ENCODE measurements around the gene PTPRD.

Gene PTPRD

DNA sequence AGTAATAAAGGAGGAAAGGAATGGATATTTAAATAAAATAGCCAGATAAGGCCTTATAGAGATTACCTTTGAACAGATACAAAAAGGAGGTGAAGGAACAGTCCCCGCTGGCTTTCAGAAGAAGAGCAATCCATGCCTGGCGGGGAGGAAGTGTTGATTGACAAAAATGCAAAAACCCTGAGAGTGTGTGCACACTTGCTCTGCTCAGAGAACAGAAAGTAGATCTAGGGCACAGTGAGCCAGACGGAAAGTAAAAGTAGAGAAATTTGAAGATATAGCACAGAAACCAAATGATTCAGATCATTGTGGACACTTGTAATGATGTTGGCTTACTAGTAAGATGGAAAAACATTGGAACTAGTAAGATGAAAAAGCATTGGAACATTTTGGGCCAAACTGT lies 720.6 kb downstream of the PTPRD start:
- no peak overlapping the region for H3K4me3 Mint-ChIP-seq
- no peak overlapping the region for H3K27ac Mint-ChIP-seq
- no peaks in the 10 kb centered on the region for H3K9me3 Mint-ChIP-seq
- no peaks in the 10 kb centered on the region for H3K36me3 Mint-ChIP-seq (ENCODE audit: low read depth)
- H3K27me3 Mint-ChIP-seq = no peaks in the 10 kb centered on the region
- ATAC-seq (no peak), DNase-seq (no peak)
- H3K4me1 Mint-ChIP-seq = no peaks in the 10 kb centered on the region

DNA sequence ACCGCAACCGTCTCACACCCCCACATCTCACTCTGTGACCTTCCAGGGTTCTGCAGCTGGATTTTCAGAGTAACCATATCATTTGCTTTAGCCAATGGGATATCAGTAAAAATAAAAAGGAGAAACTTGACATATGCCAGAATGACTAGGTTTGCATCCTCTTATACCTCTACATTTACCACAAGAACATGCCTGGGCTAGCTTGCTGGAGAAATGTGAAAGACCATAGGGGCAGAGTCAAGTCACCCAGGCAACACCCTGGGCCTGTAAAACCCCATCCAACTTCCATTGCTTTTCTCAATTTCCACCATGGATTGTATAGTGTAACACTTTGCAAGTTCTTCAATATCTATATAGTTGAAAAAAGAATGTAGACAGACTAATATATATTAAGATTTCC lies 731.1 kb downstream of the PTPRD start:
- Mint-ChIP-seq H3K36me3 (ENCODE audit: low read depth) (no peaks in the 10 kb centered on the region), H3K27me3 (no peaks in the 10 kb centered on the region), H3K27ac (no peak overlapping the region), H3K4me3 (no peak overlapping the region), H3K9me3 (no peaks in the 10 kb centered on the region), H3K4me1 (no peaks in the 10 kb centered on the region)
- ATAC-seq = no peak
- DNase-seq = no peak

DNA sequence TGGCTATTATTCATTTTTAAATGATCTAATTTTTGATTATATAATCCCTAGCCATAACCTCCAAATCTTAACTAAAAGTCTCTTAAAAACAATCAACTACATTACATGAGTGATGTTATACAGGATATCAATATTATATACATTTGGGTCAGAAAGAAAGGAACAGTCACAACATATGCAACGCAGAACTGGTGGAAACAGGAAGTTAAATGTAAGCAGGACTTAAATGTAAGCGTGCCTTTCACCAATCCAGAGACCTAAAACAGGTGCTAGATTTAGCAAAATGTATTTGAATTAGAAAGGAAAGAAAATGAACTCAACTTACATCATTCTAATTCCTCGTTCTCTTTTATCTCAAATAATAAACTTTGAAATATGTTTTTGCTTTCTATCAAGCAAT lies 738.5 kb downstream of the PTPRD start:
- Mint-ChIP-seq H3K4me3 (no peak overlapping the region), H3K27me3 (no peaks in the 10 kb centered on the region)

DNA sequence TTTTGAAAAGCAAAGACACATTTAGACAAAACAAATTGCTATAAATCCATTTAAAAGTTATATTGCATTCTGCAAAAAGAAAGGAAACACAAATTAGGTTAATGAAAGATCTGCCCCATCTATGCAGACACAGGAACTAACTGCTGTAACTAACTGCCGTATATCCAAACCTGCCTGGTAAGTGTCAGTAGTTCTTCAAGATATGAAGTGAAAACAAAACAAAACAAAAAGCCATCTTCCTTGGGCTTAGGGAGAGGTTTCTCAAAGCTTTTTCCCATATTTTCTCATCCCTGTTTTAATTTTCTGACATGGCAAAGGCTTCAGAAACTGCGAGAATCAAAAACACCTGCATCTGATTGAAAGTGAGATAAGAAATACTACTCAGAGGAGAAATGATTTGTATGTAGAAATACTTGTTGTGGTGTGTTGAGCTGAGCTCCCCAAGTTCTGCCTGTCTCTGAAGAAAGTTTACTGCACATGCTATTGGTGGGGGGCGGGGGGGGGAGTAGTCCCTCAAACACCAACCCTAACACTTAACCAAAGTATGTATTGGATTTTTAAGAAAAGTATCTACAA lies 750.5 kb downstream of the PTPRD start:
- H3K36me3 Mint-ChIP-seq (ENCODE audit: low read depth) = no peaks in the 10 kb centered on the region
- H3K4me1 Mint-ChIP-seq = no peaks in the 10 kb centered on the region
- no peak for DNase-seq
- no peak for ATAC-seq
- H3K27me3 Mint-ChIP-seq = no peaks in the 10 kb centered on the region
- no peak overlapping the region for H3K4me3 Mint-ChIP-seq
- H3K27ac Mint-ChIP-seq = no peak overlapping the region
- H3K9me3 Mint-ChIP-seq = no peaks in the 10 kb centered on the region

More for the DNA sequence above, 738.5 kb downstream of the PTPRD start:
- H3K36me3 Mint-ChIP-seq (ENCODE audit: low read depth) = no peaks in the 10 kb centered on the region
- no peaks in the 10 kb centered on the region for H3K4me1 Mint-ChIP-seq
- H3K27ac Mint-ChIP-seq = no peak overlapping the region
- ATAC-seq (no peak), DNase-seq (no peak)
- no peaks in the 10 kb centered on the region for H3K9me3 Mint-ChIP-seq

DNA sequence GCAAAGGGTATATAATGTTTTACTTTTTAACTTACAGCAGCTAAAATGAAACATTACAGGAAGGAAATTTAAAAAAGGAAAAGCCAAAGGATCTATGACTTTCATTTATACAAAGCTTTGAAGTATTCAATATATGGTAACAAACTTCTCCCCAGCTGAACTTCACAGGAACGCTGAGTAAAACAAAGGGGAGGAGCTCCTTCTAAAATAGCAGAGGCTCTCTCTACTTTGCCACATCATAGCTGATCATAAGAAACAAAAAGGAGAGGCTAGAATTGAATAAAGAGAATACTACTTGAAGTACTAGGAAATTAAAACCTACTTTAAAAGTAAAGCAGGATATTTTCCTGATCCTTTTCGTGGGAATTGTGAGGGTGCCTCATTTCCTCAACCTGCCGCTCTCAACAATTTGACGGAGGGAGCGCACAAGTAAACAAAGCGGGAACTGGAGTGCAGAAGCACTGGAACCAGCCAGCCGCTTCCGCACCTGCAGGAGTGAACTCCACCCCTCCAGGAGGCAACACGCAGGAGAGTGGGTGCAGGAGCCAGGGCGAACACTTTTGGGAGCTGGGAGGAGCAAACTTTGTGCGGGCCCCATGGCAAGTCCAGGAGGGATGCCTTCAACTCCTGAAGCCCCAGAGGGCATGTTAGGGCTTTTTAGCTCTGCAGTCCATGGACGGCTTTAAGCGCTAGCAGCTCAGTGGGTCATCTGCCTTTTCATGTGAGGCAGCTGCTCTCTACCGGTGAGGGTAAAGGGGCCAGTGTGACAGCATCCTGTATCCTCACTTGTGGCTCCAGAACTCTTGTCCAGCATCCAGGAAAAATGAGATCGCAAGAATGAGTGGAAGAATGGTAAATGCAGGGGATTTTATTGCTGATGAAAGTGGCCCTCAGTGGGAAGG lies 757.4 kb downstream of the PTPRD start:
- H3K27me3 Mint-ChIP-seq = no peaks in the 10 kb centered on the region

DNA sequence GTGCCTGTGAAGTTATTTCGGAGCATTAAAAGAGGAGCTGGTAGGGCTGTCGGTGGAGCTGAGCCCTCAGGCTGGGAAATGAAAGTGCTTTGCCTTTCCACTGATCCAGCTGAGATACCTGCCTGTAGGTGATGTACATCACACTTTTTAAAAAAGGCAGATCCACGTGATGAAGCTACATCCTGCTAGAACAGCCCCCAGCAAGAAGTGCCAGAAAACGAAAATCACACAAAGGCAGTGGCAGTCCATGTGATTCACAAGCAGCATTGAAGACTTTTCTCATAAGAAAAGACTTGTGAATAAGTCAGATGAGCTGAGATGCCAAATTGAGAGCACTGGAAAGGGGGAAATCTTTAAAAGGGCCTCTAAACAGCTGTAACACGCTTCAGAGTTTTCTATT lies 765.1 kb downstream of the PTPRD start:
- no peak overlapping the region for H3K4me3 Mint-ChIP-seq

More for the DNA sequence above, 757.4 kb downstream of the PTPRD start:
- no peak overlapping the region for H3K4me3 Mint-ChIP-seq
- no peaks in the 10 kb centered on the region for H3K4me1 Mint-ChIP-seq
- DNase-seq (no peak), ATAC-seq (no peak)
- no peaks in the 10 kb centered on the region for H3K9me3 Mint-ChIP-seq
- H3K27ac Mint-ChIP-seq = no peak overlapping the region
- no peaks in the 10 kb centered on the region for H3K36me3 Mint-ChIP-seq (ENCODE audit: low read depth)

DNA sequence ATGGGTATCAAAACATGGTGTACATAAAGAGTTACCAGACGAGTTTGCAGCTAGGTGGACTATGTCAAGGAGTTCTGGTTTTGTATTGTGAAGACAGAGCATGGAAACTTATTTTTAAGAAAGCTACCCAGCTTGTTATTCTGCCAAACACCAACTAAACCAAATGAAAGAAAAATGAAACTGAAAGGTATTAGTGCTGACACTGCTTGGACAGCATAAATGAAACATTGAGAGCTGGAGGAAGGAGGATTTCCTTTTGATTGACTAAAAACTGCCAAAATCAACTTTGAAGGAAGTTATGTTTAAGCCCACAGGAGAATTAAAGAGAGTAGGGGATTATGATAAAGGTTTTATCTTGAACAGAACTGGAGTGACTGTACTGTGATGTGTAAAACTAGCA lies 766.2 kb downstream of the PTPRD start:
- Mint-ChIP-seq H3K27me3 (no peaks in the 10 kb centered on the region), H3K9me3 (no peaks in the 10 kb centered on the region), H3K4me1 (peaks cover 2% of the 10 kb centered on the region), H3K27ac (no peak overlapping the region), H3K4me3 (no peak overlapping the region), H3K36me3 (ENCODE audit: low read depth) (no peaks in the 10 kb centered on the region)
- no peak for ATAC-seq
- no peak for DNase-seq

More for the DNA sequence above, 765.1 kb downstream of the PTPRD start:
- DNase-seq (no peak), ATAC-seq (no peak)
- Mint-ChIP-seq H3K27me3 (no peaks in the 10 kb centered on the region), H3K4me1 (peaks cover 2% of the 10 kb centered on the region), H3K9me3 (no peaks in the 10 kb centered on the region), H3K36me3 (ENCODE audit: low read depth) (no peaks in the 10 kb centered on the region), H3K27ac (no peak overlapping the region)

DNA sequence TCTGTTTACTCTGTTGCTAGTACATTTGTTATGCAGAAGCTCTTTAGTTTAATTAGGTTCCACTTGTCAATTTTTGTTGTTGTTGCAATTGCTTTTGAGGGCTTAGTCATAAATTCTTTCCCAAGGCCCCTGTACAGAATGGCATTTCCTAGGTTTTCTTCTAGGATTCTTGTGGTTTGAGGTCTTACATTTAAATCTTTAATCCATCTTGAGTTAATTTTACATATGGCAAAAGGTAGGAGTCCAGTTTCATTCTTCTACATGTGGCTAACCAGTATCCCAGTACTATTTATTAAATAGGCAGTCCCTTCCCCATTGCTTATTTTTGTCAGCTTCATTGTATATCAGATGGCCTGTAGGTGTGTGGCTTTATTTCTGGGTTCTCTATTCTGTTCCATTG lies 792.4 kb downstream of the PTPRD start:
- H3K27me3 Mint-ChIP-seq = no peaks in the 10 kb centered on the region
- DNase-seq (no peak), ATAC-seq (no peak)
- H3K9me3 Mint-ChIP-seq = peaks cover 4% of the 10 kb centered on the region
- H3K36me3 Mint-ChIP-seq (ENCODE audit: low read depth) = no peaks in the 10 kb centered on the region
- no peak overlapping the region for H3K27ac Mint-ChIP-seq
- no peaks in the 10 kb centered on the region for H3K4me1 Mint-ChIP-seq
- H3K4me3 Mint-ChIP-seq = no peak overlapping the region

DNA sequence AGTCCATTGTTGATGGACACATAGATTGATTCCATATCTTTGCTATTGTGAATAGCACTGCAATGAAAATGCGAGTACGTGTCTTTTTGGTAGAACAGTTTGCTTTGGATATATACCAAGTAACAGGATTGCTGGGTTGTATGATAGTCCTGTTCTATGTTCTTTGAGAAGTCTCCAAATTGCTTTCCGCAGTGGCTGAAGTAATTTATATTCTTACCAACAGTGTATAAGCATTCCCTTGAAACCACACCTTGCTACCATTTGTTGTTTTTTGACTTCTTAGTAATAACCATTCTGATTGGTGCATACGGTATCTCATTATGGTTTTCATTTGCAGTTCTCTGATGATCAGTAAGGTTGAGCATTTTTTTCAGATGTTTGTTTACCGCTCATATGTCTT lies 792.9 kb downstream of the PTPRD start:
- H3K4me3 Mint-ChIP-seq = no peak overlapping the region
- H3K4me1 Mint-ChIP-seq = no peaks in the 10 kb centered on the region

DNA sequence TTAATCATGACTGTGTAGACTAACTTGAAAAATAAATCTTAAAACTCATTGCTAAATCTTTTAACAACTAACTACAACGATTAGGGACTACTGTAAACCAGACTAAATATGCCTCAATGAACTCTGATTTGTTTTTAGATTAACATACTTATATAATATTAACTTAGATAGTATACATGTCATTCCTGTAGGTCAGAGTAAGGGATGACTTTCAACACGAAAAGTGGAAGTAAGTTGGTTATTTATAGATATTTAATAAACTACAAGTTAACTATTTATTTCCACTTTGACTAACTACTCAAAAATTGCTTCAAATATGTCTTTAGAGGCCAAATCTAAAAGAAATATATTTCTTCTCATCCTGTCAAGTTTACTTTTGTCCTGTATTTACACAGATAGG lies 795.6 kb downstream of the PTPRD start:
- DNase-seq = no peak
- no peak for ATAC-seq
- Mint-ChIP-seq H3K36me3 (ENCODE audit: low read depth) (no peaks in the 10 kb centered on the region), H3K9me3 (peaks cover 4% of the 10 kb centered on the region), H3K4me3 (no peak overlapping the region), H3K27me3 (no peaks in the 10 kb centered on the region), H3K27ac (no peak overlapping the region), H3K4me1 (no peaks in the 10 kb centered on the region)

More for the DNA sequence above, 792.9 kb downstream of the PTPRD start:
- Mint-ChIP-seq H3K27ac (no peak overlapping the region), H3K36me3 (ENCODE audit: low read depth) (no peaks in the 10 kb centered on the region), H3K27me3 (no peaks in the 10 kb centered on the region), H3K9me3 (peaks cover 4% of the 10 kb centered on the region)
- ATAC-seq (no peak), DNase-seq (no peak)

DNA sequence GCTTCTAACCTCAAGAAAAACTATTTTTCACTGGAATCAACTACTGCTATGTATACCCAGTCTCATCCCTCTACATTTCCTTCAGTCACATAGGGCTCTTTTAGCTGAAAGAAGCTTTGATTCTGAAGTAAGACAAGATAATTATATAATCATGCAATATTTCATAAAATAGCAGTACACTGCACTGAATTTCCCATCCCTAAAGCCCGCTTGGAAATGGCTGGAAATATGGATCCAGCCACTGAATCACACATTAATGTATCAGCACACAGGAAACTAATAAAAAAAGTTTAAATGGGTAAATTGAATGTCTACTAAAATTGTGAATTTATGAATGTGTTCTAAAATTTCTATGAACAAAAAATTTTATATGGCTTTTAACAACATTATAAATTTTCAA lies 808.7 kb downstream of the PTPRD start:
- no peaks in the 10 kb centered on the region for H3K4me1 Mint-ChIP-seq

DNA sequence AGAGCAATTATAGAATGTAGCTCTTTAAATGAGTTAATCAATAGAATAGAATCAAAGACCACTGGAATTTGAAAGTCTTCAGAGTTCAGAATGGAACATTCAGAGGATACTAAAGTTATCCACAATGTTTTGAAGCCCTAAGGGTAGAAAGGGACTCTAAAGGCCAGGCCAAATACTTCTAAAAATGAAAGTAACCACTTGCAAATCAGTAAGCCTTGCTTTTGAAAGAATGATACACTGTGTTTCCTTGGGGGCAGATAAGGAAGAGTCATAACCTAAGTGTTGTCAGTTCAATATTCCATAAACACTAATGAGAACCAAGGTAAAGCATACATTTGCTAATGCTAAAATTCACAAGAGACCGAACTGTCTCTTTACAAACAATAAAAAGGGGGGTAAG lies 813.5 kb downstream of the PTPRD start:
- Mint-ChIP-seq H3K27ac (no peak overlapping the region), H3K4me3 (no peak overlapping the region), H3K4me1 (no peaks in the 10 kb centered on the region), H3K36me3 (ENCODE audit: low read depth) (no peaks in the 10 kb centered on the region), H3K27me3 (no peaks in the 10 kb centered on the region), H3K9me3 (peaks cover 4% of the 10 kb centered on the region)
- ATAC-seq (no peak), DNase-seq (no peak)

More for the DNA sequence above, 808.7 kb downstream of the PTPRD start:
- H3K27ac Mint-ChIP-seq = no peak overlapping the region
- no peak overlapping the region for H3K4me3 Mint-ChIP-seq
- H3K27me3 Mint-ChIP-seq = no peaks in the 10 kb centered on the region
- H3K36me3 Mint-ChIP-seq (ENCODE audit: low read depth) = no peaks in the 10 kb centered on the region
- ATAC-seq = no peak
- no peak for DNase-seq
- H3K9me3 Mint-ChIP-seq = no peaks in the 10 kb centered on the region

DNA sequence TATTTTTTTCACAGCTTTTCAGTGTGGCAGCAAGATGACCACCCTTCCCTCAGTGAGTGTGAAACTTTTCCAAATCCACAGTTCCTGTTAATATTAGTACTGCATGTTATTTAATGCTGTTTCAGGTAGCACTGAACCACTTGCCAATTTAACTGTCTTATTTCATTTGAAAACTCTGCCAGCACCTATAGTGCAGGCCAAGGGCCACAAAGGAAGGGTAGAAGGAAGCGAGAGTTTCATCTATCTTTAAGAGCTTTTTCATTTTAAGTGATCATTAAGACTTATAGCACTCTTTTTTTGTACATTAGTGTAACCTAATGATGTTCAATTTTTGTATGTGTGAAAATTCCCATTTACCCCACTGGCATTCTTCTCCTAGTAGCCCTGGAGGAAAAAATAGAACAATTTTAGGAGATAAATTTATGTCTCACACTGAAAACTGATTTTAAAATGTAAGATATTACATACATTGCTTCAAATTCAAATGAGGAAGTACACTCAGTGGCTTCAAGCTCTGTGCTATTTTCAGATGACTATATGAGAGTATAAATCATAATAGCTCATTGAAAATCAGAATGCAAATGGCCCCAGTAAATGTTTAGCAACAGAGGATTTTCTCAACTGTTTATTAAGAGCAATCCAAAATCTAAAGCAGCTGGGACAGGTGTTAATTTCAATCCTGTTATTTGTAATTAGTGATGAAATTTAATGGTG lies 820.5 kb downstream of the PTPRD start:
- H3K4me1 Mint-ChIP-seq = no peaks in the 10 kb centered on the region
- H3K4me3 Mint-ChIP-seq = no peak overlapping the region
- no peak for DNase-seq
- H3K27me3 Mint-ChIP-seq = no peaks in the 10 kb centered on the region
- H3K27ac Mint-ChIP-seq = no peak overlapping the region
- no peaks in the 10 kb centered on the region for H3K36me3 Mint-ChIP-seq (ENCODE audit: low read depth)
- no peak for ATAC-seq
- H3K9me3 Mint-ChIP-seq = peaks cover 4% of the 10 kb centered on the region

DNA sequence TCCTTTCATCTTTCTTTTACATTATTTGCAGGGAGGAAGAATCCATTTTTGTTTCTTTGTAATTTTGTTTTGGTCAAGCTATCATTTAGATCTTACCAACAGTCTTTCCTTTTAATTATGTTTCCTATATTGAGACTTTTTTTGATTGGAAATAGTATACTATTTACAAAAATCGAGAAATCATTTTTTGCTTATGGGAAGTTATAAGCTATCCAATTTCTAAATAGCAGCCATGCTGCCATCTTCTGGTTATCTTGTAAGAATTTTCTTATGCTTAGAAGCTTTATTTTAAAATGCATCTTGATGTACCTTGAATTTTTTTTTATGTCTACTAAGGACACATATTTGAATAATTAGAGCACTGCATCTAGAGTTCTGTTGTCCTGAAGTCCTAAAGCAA lies 821.2 kb downstream of the PTPRD start:
- DNase-seq (no peak), ATAC-seq (no peak)
- Mint-ChIP-seq H3K9me3 (peaks cover under 1% of the 10 kb centered on the region), H3K27me3 (no peaks in the 10 kb centered on the region), H3K27ac (no peak overlapping the region), H3K36me3 (ENCODE audit: low read depth) (no peaks in the 10 kb centered on the region), H3K4me1 (no peaks in the 10 kb centered on the region), H3K4me3 (no peak overlapping the region)

All from activated naive CD8-positive, alpha-beta T cell treated with anti-CD3 and anti-CD28 coated beads, Interleukin-2, amount 50 U/mL, for 24 hours (primary cell).